Activated effector memory CD4-positive, alpha-beta T cell treated with Interleukin-2 at 50 U/mL for 16 hours (primary cell): ENCODE results near the gene C20orf144.
"Not testable (repeated sequence)": the region's sequence is repeated elsewhere in the genome, so short reads cannot be mapped to it uniquely, and the experiment has no call there.

Experiments used
- DNase-seq: peaks from one replicate; pipeline ENCODE4 v3.0.0-alpha.2; 2020

Gene C20orf144

GRCh38 chr20:33698966-33699365 lies 36.8 kb downstream of the C20orf144 start:
- not testable (repeated sequence) for DNase-seq

GRCh38 chr20:33700696-33701441 lies 38.7 kb downstream of the C20orf144 start:
- DNase-seq = not testable (repeated sequence)

- no peak for DNase-seq
Observed at GRCh38 chr20:33701629-33702450, 39.7 kb downstream of the C20orf144 start.

- DNase-seq = no peak
Observed at GRCh38 chr20:33702861-33703260, 40.7 kb downstream of the C20orf144 start.

- no peak for DNase-seq
Observed at GRCh38 chr20:33703498-33704137, 41.5 kb downstream of the C20orf144 start.

GRCh38 chr20:33704197-33704924 lies 42.2 kb downstream of the C20orf144 start:
- no peak for DNase-seq

GRCh38 chr20:33707668-33708067 lies 45.5 kb downstream of the C20orf144 start:
- DNase-seq = no peak

- no peak for DNase-seq
Observed at GRCh38 chr20:33709398-33709797, 47.3 kb downstream of the C20orf144 start.

GRCh38 chr20:33709905-33710541 lies 47.9 kb downstream of the C20orf144 start:
- no peak for DNase-seq

GRCh38 chr20:33710681-33711445 lies 48.7 kb downstream of the C20orf144 start:
- DNase-seq = no peak

GRCh38 chr20:33711446-33711738 lies 49.3 kb downstream of the C20orf144 start:
- no peak for DNase-seq
